Heart left ventricle (tissue), 13 donors: ENCODE measurements around the gene LRRC23.

Experiments used
- CTCF ChIP-seq, 12 donors: fragments of 200-600 bp; sonication (generic) in 4 of 12; IDR thresholded peaks; one replicate each; pipeline versions ENCODE4 v1.5.0 to v1.8.0; 2018 to 2022; ENCODE audit warnings: antibody characterized with exemption in 12 of 12, mild to moderate bottlenecking in 5 of 12
- POLR2A ChIP-seq, 2 donors: fragments of 450-650 bp; IDR thresholded peaks; one replicate each; pipeline ENCODE4 v1.6.1; 2017; ENCODE audit warnings: antibody characterized with exemption in 2 of 2, mild to moderate bottlenecking in 2 of 2, moderate library complexity in 2 of 2
- donor health status: ischemic (EF 13 %, LVEDD 7.1; RV severe dilation, severe dysfunction).
- donor health status: DM: no; HTN: yes; CAD: no.
- donor health status: DM: no; HTN: no; CAD: no.
- donor health status: ischemic (EF 25% LVEDD 6.9; RV normal size, moderate dysfunction).
- donor health status: ischemic (EF 25% LVEDD 5.7; RV mildly dilated, moderate dysfunction).
- donor health status: ischemic (EF 35%, LVEDD 5.7; RV mildly dilated, moderate dysfunction).
- donor health status: nonischemic (EF 11% LVEDD 7.7; RV severe dilation, severe dysfunction).
- donor health status: DM: yes; HTN: yes; CAD: no.
- donor health status: PGD.
- donor health status: ischemic (EF 29% LVEDD 5.4; RV normal size, mild dysfunction).
- donor health status: nonischemic (EF 23%, LVEDD 6.1; RV moderate dilation, normal function).

GRCh38 chr12:6953442-6954315, 49.1 kb downstream of the LRRC23 start:
- TF ChIP-seq CTCF (IDR thresholded peaks at IDR 0.05) (no peak), POLR2A (IDR thresholded peaks at IDR 0.05) (no peak)
